Endodermal cell (in vitro differentiated cells): ENCODE measurements around the gene LAPTM5. TPM values are rescaled to one million over a fixed set of nuclear protein-coding genes. Genes with fewer than 3 reads are reported as not detected.

ENCODE experiments used
- DNase-seq: peaks from one replicate; pipeline ENCODE4 v3.0.0-alpha.2; 2017
- H3K27ac ChIP-seq: 2 replicates; pipeline ENCODE4 v1.5.1; 2013; ENCODE audit warnings: mild to moderate bottlenecking, low read depth, low read length, moderate library complexity
- H3K27me3 ChIP-seq: 2 replicates; pipeline ENCODE4 v1.6.1; 2013; ENCODE audit warnings: mild to moderate bottlenecking, low read length, moderate library complexity; ENCODE audit not compliant: insufficient read depth, control insufficient read depth, poor library complexity, severe bottlenecking
- H3K36me3 ChIP-seq: 2 replicates; pipeline ENCODE4 v1.7.0; 2013; ENCODE audit warnings: mild to moderate bottlenecking, low read length, moderate library complexity; ENCODE audit not compliant: control insufficient read depth, insufficient read depth
- H3K4me1 ChIP-seq: one replicate; pipeline ENCODE4 v1.7.0; 2013; ENCODE audit warnings: low read length; ENCODE audit not compliant: control insufficient read depth, insufficient read depth
- H3K4me3 ChIP-seq: 2 replicates; pipeline ENCODE4 v1.5.1; 2013; ENCODE audit warnings: mild to moderate bottlenecking, low read length, moderate library complexity
- H3K9ac ChIP-seq: 2 replicates; pipeline ENCODE4 v1.6.1; 2013; ENCODE audit warnings: mild to moderate bottlenecking, low read length, moderate library complexity; ENCODE audit not compliant: poor library complexity, severe bottlenecking; ENCODE audit errors: extremely low read depth
- H3K9me3 ChIP-seq: 2 replicates; pipeline ENCODE4 v1.6.1; 2013; ENCODE audit warnings: mild to moderate bottlenecking, low read length, moderate library complexity; ENCODE audit not compliant: control insufficient read depth
- H3K27ac Mint-ChIP-seq: 2 replicates; pipeline ENCODE4 v1.8.0; 2020; ENCODE audit warnings: mixed read lengths
- H3K27me3 Mint-ChIP-seq: 2 replicates; pipeline ENCODE4 v1.8.0; 2021; ENCODE audit warnings: mild to moderate bottlenecking, mixed read lengths; ENCODE audit not compliant: insufficient read depth
- H3K36me3 Mint-ChIP-seq: 2 replicates; pipeline ENCODE4 v1.8.0; 2020; ENCODE audit warnings: low read depth, mixed read lengths
- H3K4me1 Mint-ChIP-seq: 2 replicates; pipeline ENCODE4 v1.8.0; 2020; ENCODE audit warnings: mixed read lengths
- H3K4me3 Mint-ChIP-seq: 2 replicates; pipeline ENCODE4 v1.8.0; 2020; ENCODE audit warnings: mild to moderate bottlenecking, moderate library complexity, mixed read lengths
- H3K9me3 Mint-ChIP-seq: 2 replicates; pipeline ENCODE4 v1.8.0; 2020; ENCODE audit warnings: mild to moderate bottlenecking, mixed read lengths
- WGBS, 2 experiments: methylation state at CpG; one replicate each; pipeline versions ENCODE4 v1.1.5 to v1.1.7; 2013; ENCODE audit warnings: missing lambda C conversion rate in 2 of 2, mixed read lengths in 1 of 2; ENCODE audit not compliant: insufficient coverage in 1 of 2, insufficient read length in 1 of 2; 5-methylcytosine and 5-hydroxymethylcytosine counted together
- total RNA-seq, 2 donors: library from RNA; stranded (reverse); fragmentation: NEBNext Ultra II Directional in 1 of 2; extraction: Animal tissue kit (Norgen Biotek cat#: 25700) in 1 of 2; gene quantifications; 2 replicates in 1 of 2; 3 replicates in 1 of 2; pipeline ENCODE4 v1.2.1, GENCODE V29; 2021
- TF ChIP-seq, protein P1 (sequence below): fragments of 200-600 bp; sonication (generic); conservative IDR thresholded peaks from 2 replicates; pipeline ENCODE4 v1.5.0; 2021; ENCODE audit warnings: antibody characterized with exemption, mild to moderate bottlenecking

Gene LAPTM5
- total RNA-seq, 2 donors from 2014 or later = not detected

DNA sequence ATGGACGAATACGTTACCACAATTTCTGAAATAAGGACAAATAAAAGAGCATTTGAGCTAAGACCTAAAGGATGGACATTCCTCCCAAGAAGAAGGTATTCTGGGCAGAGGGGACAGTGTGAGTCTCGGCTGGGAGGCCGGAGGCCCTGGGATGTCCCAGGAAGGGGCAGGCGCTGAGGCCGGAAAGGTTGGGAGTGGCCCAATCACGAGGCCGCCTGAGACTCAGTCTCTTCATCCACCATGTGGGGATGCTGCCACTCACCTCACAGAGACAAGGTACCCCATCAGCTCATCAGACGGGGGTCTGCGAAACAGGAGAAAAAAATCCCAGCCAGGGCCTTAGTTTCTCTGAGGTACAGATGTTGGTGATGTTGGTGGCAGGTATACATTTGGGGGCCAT, 24.3 kb upstream of the LAPTM5 start:
- peaks cover 9% of the 10 kb centered on the region for H3K27me3 Mint-ChIP-seq
- no peak overlapping the region for H3K9ac ChIP-seq
- DNase-seq = no peak
- H3K27me3 ChIP-seq = peaks cover 4% of the 10 kb centered on the region
- H3K9me3 ChIP-seq = no peaks in the 10 kb centered on the region
- no peak overlapping the region for H3K4me3 Mint-ChIP-seq
- 89 to 90% methylated on average over 8 to 10 of the region's 10 CpGs for WGBS, 2 experiments
- no peak overlapping the region for H3K4me3 ChIP-seq
- H3K27ac ChIP-seq = no peak overlapping the region
- TF ChIP-seq, protein P1, sequence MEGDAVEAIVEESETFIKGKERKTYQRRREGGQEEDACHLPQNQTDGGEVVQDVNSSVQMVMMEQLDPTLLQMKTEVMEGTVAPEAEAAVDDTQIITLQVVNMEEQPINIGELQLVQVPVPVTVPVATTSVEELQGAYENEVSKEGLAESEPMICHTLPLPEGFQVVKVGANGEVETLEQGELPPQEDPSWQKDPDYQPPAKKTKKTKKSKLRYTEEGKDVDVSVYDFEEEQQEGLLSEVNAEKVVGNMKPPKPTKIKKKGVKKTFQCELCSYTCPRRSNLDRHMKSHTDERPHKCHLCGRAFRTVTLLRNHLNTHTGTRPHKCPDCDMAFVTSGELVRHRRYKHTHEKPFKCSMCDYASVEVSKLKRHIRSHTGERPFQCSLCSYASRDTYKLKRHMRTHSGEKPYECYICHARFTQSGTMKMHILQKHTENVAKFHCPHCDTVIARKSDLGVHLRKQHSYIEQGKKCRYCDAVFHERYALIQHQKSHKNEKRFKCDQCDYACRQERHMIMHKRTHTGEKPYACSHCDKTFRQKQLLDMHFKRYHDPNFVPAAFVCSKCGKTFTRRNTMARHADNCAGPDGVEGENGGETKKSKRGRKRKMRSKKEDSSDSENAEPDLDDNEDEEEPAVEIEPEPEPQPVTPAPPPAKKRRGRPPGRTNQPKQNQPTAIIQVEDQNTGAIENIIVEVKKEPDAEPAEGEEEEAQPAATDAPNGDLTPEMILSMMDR = no peak
- no peak overlapping the region for H3K27ac Mint-ChIP-seq
- H3K4me1 Mint-ChIP-seq = peaks cover 2% of the 10 kb centered on the region
- H3K36me3 ChIP-seq = no peaks in the 10 kb centered on the region
- no peaks in the 10 kb centered on the region for H3K4me1 ChIP-seq
- H3K36me3 Mint-ChIP-seq = no peaks in the 10 kb centered on the region
- no peaks in the 10 kb centered on the region for H3K9me3 Mint-ChIP-seq

DNA sequence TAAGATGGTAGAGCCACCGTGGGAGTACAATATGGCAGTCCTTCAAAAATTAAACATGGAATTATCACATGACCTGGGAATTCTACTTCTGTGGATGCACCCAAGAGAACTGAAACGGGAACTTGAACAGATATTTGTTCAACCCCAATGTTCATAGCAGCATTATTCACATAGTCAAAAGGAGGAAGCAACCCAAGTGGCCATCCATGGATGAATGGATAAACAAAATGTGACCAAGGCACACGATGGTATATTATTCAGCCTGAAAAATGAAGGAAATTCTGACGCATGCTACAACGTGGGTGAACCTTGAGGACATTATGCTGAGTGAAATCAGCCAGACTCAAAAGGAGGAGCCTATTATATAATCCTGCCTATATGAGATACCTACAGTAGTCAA, 22.8 kb upstream of the LAPTM5 start:
- Mint-ChIP-seq H3K27me3 (peaks cover 9% of the 10 kb centered on the region), H3K36me3 (no peaks in the 10 kb centered on the region), H3K27ac (no peak overlapping the region), H3K9me3 (no peaks in the 10 kb centered on the region), H3K4me1 (peaks cover 2% of the 10 kb centered on the region), H3K4me3 (no peak overlapping the region)
- H3K4me3 ChIP-seq = no peak overlapping the region
- no peaks in the 10 kb centered on the region for H3K9me3 ChIP-seq
- 82 to 92% methylated on average over 4 to 5 of the region's 5 CpGs for WGBS, 2 experiments
- no peak for DNase-seq
- no peak overlapping the region for H3K27ac ChIP-seq
- H3K27me3 ChIP-seq = peaks cover 4% of the 10 kb centered on the region
- no peaks in the 10 kb centered on the region for H3K4me1 ChIP-seq
- TF ChIP-seq, protein P1 = no peak
- no peaks in the 10 kb centered on the region for H3K36me3 ChIP-seq
- H3K9ac ChIP-seq = no peak overlapping the region

DNA sequence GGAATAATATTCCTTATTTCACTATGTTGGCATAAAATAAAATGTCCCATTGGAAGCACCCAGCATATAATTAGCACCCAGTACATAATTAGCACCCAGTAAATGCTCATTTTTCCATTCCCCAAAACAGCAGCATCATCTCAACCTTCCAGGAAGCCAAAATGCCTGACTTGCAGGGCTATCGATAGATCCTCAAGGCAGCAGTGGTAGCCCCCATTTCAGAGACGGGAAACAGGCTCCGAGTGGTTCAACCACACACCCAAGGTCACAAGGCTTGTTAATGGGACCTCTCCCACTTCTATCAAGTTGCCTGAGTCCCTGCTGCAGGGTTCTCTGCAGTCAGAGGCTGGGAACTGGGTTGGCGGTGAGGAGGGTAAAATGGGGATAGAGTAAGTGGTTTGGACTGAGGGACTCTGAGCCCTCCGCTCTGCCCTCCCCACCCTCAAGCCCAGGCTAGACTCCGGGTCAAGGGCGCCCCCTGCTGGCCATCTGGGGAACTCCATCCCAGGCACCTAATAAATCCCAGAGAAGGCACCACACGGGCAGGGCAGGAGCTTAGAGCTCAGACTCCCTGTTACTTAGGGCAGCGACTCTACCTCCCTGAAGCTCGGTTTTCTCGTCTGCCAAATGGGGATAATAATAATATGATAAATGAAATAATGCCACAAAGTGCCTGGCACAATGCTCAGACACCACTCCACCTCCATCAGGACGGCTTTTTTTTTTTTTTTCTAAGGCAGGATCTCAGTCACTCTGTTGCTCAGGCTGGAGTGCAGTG, 21.9 kb upstream of the LAPTM5 start:
- Mint-ChIP-seq H3K4me3 (no peak overlapping the region), H3K27ac (no peak overlapping the region), H3K36me3 (no peaks in the 10 kb centered on the region), H3K4me1 (peaks cover 2% of the 10 kb centered on the region), H3K9me3 (no peaks in the 10 kb centered on the region), H3K27me3 (peaks cover 9% of the 10 kb centered on the region)
- 42 to 60% methylated on average over 3 to 11 of the region's 12 CpGs for WGBS, 2 experiments
- DNase-seq = peak; percentile 99
- Histone ChIP-seq H3K4me3 (no peak overlapping the region), H3K36me3 (no peaks in the 10 kb centered on the region), H3K4me1 (no peaks in the 10 kb centered on the region), H3K27ac (no peak overlapping the region), H3K9me3 (no peaks in the 10 kb centered on the region), H3K9ac (no peak overlapping the region), H3K27me3 (peaks cover 4% of the 10 kb centered on the region)
- TF ChIP-seq, protein P1 = peak; percentile 98
